SJCRH30 (cell line): Measurements from ENCODE around the gene LYL1. TPM values are rescaled to one million over a fixed set of nuclear protein-coding genes. Genes with fewer than 3 reads are reported as not detected.

Experiments used
- DNase-seq, 2 experiments: peaks; one replicate each; pipeline ENCODE4 v3.0.0-alpha.2; 2015 to 2020
- H3K27ac ChIP-seq: fragments of 250-450 bp; sonication (Bioruptor Pico); 2 replicates; pipeline ENCODE4 v1.5.1; 2020; ENCODE audit warnings: mild to moderate bottlenecking, moderate library complexity
- H3K27me3 ChIP-seq: fragments of 250-450 bp; sonication (Bioruptor Pico); 2 replicates; pipeline ENCODE4 v1.5.1; 2020; ENCODE audit warnings: mild to moderate bottlenecking, moderate library complexity
- H3K36me3 ChIP-seq: fragments of 250-450 bp; sonication (Bioruptor Pico); 2 replicates; pipeline ENCODE4 v1.5.1; 2020; ENCODE audit warnings: mild to moderate bottlenecking, moderate library complexity
- H3K4me1 ChIP-seq: fragments of 250-450 bp; sonication (Bioruptor Pico); 2 replicates; pipeline ENCODE4 v1.5.1; 2020; ENCODE audit warnings: mild to moderate bottlenecking, moderate library complexity
- H3K4me3 ChIP-seq: fragments of 250-450 bp; sonication (Bioruptor Pico); 2 replicates; pipeline ENCODE4 v1.5.1; 2020; ENCODE audit warnings: mild to moderate bottlenecking, moderate library complexity
- H3K9me3 ChIP-seq: fragments of 250-450 bp; sonication (Bioruptor Pico); replicated peaks from 2 replicates; pipeline ENCODE4 v1.5.1; 2020; ENCODE audit warnings: mild to moderate bottlenecking, moderate library complexity
- total RNA-seq: library from RNA; depleted of rRNA; stranded (reverse); fragments of >200 nt; shearing (Covaris generic); gene quantifications from 2 replicates; pipeline ENCODE4 v1.2.3, GENCODE V29; 2014; rRNA removed

LYL1 gene
- total RNA-seq, 1 experiment from 2014 or later: 0.08 TPM

DNA sequence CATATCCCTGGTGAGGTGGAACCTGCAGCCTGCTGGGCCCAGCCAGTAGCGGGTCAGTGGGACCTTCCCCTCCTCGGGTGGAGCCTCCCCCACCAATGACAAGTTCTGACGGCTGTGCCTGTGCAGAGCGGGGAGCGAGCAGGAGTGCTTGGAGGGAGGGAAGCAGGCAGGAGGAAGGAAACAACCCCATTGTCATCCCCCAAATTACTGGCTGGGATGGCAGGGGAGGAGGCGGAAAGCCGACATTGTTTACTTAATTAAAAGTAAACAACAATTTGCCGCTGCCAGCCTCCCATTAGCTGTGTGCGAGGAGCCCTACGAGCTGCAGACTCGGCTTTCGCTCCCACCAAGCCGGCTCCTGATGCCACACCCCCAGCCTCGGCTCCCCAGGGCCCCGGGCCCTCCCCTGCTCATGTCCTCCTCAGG lies 45.5 kb downstream of the LYL1 start:
- H3K27ac ChIP-seq: no peak overlapping the region; the same call in 1 of the 2 replicates

DNA sequence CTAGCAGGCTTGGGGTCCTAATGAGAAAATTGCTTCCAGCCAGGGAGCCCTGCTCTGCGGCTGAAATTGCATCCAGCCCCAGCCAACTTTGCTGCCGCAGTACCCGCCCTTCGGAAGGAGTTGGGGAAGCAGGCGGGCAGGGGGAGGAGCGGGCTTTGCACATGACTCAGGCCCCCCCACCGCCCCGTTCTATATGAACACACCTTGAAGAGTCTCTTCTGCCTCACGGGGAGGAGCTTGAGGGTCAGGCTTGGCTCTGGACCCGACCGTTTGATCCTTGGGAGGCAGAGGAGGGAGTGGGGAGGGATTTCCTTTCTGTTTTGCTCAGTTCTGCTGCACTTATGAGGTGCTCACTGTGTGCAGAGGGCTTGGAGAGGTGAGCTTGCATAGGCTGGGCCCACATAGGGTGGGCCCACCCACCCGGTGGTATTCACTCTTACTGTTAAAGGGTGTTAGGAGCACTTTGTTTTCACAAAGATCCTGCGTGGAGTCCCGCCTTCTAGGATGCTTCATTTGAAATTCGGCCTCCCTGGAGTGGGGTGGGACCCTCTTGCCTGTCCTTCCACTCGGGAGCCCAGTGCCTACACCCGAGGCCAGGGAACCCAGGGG lies 46.5 kb downstream of the LYL1 start:
- Histone ChIP-seq H3K4me3 (peak overlapping the region; percentile 24), H3K27ac (peak overlapping the region; percentile 92), H3K9me3 (no peaks in the 10 kb centered on the region), H3K27me3 (no peaks in the 10 kb centered on the region), H3K4me1 (peaks cover 88% of the 10 kb centered on the region), H3K36me3 (no peaks in the 10 kb centered on the region)
- DNase-seq: peak; percentile 61 to 68

More for the DNA sequence above, 45.5 kb downstream of the LYL1 start:
- peaks cover 86% of the 10 kb centered on the region for H3K4me1 ChIP-seq
- H3K4me3 ChIP-seq: no peak overlapping the region
- peak in 1 of 2 experiments; percentile 48 for DNase-seq
- H3K9me3 ChIP-seq: no peaks in the 10 kb centered on the region
- no peaks in the 10 kb centered on the region for H3K36me3 ChIP-seq
- H3K27me3 ChIP-seq: no peaks in the 10 kb centered on the region

DNA sequence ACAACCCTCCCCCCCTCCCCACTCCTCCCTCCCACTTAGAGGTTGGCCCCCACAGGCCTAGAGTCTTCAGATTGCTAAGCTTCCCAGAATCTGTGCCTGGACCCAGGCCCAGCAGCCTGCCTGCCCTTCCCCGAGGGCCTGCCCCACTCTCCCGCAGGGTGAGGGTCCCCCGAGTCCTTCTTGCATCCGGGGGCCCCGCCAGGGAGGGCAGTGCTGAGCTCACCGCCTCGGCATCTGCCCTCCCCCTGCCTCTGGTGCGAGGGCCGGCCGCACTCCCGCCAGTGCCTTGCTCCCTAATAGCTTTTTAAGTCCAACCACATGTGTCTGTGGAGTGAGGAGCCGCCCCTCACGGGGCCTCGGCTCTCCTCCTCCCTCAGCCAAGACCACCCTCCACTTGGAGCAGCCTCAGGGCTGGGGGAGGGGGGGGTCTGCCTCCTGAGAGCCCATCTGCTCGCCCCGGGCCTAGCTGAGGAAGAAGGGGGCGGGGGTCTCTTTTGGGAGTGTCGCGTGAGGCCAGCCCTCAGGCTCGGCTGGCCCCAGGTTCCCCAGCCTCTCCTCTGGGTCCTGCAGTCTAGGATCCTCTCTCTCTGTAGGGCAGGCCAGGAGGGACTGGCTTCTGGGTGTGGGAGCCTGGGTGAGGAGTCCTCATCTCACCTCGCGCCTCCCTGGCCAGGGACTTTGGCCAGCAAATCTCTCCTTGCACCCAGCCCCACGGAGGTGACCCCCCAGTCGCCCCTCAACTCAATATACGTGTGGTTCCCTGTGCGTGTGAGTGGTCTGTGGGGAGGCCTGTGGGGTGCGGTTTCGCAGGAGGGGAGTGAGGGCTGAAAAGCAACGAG lies 47.2 kb downstream of the LYL1 start:
- Histone ChIP-seq H3K27ac (peak overlapping the region; percentile 92), H3K27me3 (no peaks in the 10 kb centered on the region), H3K36me3 (no peaks in the 10 kb centered on the region), H3K9me3 (no peaks in the 10 kb centered on the region), H3K4me3 (peak overlapping the region; percentile 24), H3K4me1 (peaks cover 94% of the 10 kb centered on the region)
- peak; percentile 95 to 98 for DNase-seq

DNA sequence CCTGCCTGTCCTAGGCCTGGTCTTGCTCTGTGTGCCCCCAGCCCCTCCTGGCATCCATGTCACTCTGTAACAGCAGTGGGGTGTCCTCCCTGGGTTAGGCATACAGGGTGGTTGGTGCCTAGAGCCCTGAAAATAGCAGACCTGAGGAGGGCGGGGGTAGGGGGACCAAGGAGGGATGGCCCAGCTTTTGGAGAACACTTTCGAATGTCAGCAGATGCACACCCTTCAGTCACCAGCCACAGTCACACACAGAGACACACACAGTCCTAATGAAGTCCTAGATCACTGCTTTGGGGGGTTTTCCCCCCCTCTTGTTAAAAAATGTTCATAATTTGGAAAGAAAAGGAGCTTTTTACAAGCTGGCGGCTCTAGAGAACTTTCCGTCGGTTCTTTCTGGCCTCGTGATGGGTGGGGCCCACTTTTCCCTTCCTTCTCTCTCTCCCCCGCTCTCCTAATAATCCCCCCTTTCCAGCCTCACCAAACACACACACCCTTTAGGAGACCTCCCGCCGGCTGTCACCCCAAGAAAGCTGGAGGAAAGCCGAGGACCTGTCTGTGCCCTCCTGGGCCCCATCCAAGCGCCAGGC lies 47.9 kb downstream of the LYL1 start:
- Histone ChIP-seq H3K9me3 (no peaks in the 10 kb centered on the region), H3K27ac (peak overlapping the region; percentile 92), H3K4me1 (peaks cover 91% of the 10 kb centered on the region), H3K4me3 (peak overlapping the region; percentile 21), H3K27me3 (no peaks in the 10 kb centered on the region), H3K36me3 (no peaks in the 10 kb centered on the region)
- DNase-seq: no peak

DNA sequence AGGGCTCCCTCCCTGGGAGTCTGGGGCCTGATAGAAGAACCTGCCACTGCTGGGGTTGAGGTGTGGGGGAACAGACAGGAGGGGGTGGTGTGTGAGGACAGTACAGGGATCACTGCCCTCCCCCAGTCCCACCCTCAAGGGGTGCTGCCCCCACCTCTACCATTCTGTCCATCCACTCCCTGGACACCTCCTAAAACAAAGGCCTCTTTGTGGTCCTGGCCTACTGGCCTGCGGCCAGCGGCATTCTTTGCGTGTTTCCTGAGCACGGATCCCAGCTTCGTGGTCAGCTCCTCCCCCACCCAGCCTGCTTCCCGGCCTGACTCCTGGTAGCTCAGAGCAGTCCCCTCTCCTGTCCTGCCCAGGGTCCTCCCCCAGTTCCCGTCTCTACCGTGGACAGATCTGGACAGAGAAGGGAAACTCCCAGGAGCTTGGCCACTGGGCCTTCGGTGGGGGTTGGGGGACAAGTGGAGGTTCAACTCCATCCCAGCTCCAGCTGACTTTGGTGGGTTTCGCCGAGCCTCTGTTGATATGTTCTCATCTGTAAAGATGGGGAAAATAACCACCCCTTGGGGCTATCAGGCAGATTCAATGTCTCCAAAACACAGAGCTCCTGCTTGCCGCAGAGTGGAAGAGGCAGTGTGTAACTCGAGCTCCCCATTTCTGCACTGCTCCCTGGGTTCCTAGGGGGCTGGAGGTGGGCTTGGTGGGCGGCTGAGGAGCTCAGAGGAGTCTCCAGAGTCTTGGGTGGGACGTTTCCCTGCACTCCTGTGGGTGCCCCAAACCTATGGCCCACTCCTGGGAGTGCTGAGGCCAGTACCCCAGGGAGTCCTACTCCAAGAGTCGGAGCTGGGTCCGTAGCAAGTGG lies 48.7 kb downstream of the LYL1 start:
- Histone ChIP-seq H3K4me3 (peak overlapping the region; percentile 21), H3K36me3 (no peaks in the 10 kb centered on the region), H3K9me3 (no peaks in the 10 kb centered on the region), H3K27me3 (no peaks in the 10 kb centered on the region), H3K4me1 (peaks cover 84% of the 10 kb centered on the region), H3K27ac (peak overlapping the region; percentile 92)
- peak; percentile 99 for DNase-seq

DNA sequence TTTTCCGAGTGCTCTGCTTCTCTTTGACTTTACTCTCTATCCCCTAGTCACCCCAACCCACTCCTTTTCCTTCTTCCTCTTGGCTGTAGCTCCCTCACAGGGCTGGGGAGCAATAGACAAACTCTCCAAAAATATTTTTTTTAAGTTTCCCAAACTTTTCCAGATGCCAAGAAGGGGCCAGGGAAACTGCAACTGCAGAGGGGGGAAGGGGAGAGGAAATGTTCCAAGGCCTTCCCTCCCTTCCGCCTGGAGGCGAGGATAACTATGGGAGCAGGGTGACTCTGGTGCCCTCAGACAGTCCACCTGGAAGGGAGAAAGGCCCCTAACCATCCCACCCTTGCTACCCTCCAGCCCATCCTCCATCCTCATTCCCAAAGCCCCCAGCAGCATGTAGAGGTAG lies 49.4 kb downstream of the LYL1 start:
- Histone ChIP-seq H3K9me3 (no peaks in the 10 kb centered on the region), H3K4me3 (no peak overlapping the region), H3K27ac (peak overlapping the region; percentile 92), H3K27me3 (no peaks in the 10 kb centered on the region), H3K4me1 (peaks cover 76% of the 10 kb centered on the region), H3K36me3 (no peaks in the 10 kb centered on the region)
- DNase-seq: no peak

DNA sequence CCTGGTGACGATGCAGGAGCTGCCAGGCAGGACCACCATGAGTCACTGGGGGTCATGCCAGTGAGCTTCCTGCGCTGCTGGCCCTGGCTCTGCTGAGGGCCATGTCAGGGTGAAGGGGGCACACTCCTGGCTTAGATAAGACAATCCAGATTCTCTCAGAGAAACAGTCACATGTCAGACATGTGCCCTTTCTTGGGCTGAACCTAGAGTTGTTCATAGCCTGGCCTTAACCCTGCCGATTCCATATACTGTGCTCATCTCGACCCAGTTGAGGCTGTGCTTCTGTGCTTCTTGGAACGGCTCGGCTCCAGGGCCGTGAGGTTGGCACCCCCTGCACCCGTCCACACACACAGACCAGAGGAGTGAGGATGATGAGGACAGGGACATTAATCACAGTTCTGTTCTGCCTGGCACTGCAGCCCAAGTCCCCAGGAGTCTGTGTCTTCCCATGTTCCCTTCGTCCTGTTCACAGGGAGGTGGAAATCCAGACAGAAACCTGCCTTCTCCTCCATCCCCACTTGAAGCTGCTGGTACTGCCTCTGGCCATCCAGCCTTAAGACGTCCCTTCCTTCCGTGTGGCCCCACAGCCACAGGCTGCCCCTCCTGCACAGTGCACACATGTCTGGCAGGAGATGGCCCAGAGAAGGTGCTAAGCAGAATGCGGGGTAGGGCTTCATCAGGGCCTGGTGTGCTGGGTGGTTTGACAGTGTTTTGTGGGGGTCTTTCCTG lies 50.0 kb downstream of the LYL1 start:
- no peak for DNase-seq
- Histone ChIP-seq H3K4me3 (no peak overlapping the region), H3K36me3 (no peaks in the 10 kb centered on the region), H3K27ac (peak overlapping the region; percentile 92; the same call in 1 of the 2 replicates), H3K9me3 (no peaks in the 10 kb centered on the region), H3K27me3 (no peaks in the 10 kb centered on the region), H3K4me1 (peaks cover 70% of the 10 kb centered on the region)

DNA sequence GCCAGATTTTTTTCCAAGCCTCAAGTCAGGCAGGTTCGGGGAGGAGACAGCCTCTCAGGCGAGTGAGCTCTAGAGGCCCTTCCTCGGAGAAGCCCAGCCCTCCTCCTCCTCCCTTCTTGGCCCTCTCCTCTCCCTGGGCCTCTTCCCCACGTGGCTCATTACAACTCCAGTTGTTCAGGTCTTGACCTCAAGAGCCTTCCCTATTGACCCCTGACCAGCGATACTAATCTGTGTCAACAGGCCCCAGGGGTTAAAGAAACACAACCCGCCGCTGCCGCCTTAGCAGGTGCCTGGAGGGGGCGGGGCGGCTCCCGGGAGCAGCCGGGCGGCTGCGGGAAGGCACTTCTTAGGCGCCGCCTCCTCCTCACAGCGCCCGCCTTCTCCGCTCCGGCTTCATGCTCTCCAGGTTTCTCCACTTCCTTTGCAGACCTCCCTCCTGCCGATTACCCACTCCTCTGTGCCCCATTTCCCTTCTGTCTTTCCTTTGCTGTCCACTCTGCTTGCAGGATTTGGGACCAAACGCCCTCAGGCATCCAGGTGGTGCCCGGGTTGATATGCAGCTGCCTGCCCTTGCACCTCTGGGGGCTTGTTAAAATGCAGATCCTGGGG lies 51.0 kb downstream of the LYL1 start:
- peak; percentile 94 to 96 for DNase-seq
- no peaks in the 10 kb centered on the region for H3K9me3 ChIP-seq
- H3K27me3 ChIP-seq: no peaks in the 10 kb centered on the region
- H3K4me1 ChIP-seq: peaks cover 60% of the 10 kb centered on the region
- no peaks in the 10 kb centered on the region for H3K36me3 ChIP-seq
- H3K27ac ChIP-seq: no peak overlapping the region; the same call in 1 of the 2 replicates
- no peak overlapping the region for H3K4me3 ChIP-seq

DNA sequence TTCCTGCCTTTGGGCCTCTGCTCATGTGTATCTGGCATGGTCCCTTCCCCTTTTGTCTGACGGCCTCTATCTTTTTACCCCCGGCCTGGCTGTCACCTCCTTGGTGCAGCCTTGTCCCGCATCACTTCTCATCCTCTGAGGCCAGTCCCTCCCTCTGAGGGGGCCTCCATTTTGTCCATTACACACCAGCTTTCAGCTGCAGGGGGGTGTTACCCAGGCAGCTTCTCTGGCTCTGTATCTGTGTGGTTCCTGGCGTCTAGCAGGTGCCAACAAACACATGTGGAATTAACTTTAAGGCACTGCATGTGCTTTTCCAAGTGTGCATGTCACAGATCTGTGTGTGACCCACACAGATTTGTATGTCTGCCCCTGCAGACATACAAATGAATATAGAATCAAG lies 52.4 kb downstream of the LYL1 start:
- H3K27me3 ChIP-seq: no peaks in the 10 kb centered on the region
- H3K27ac ChIP-seq: no peak overlapping the region
- no peak overlapping the region for H3K4me3 ChIP-seq
- H3K36me3 ChIP-seq: 0 out of 2 replicates have a peak, but pooled peaks cover 2% of the 10 kb centered on the region
- H3K9me3 ChIP-seq: no peaks in the 10 kb centered on the region
- H3K4me1 ChIP-seq: peaks cover 47% of the 10 kb centered on the region
- DNase-seq: no peak

Other genes starting within 250 kb of the LYL1 start
- gene DNASE2, start 221.4 kb downstream of the LYL1 start, total RNA-seq: 16.4 and 16.8 TPM in 2 replicates
- gene KLF1, start 215.7 kb downstream of the LYL1 start, total RNA-seq: 0.06 TPM in 1 of 2 replicates, not detected in the other
- 29.7 and 33.6 TPM in 2 replicates for gene GCDH, start 211.7 kb downstream of the LYL1 start, total RNA-seq
- gene SYCE2, start 183.6 kb downstream of the LYL1 start, total RNA-seq: 0.24 TPM in 1 of 2 replicates, not detected in the other
- 65.8 and 77.3 TPM in 2 replicates for gene FARSA, start 169.1 kb downstream of the LYL1 start, total RNA-seq
- gene CALR, start 164.2 kb downstream of the LYL1 start, total RNA-seq: 940 and 960 TPM in 2 replicates
- gene RAD23A, start 157.0 kb downstream of the LYL1 start, total RNA-seq: 129 and 131 TPM in 2 replicates
- gene GADD45GIP1, start 145.6 kb downstream of the LYL1 start, total RNA-seq: 59.9 and 71.5 TPM in 2 replicates
- not detected in 2 replicates for gene DAND5, start 133.3 kb downstream of the LYL1 start, total RNA-seq
- 20.2 and 22.4 TPM in 2 replicates for gene NFIX, start 107.4 kb downstream of the LYL1 start, total RNA-seq
- gene TRMT1, start 13.9 kb upstream of the LYL1 start, total RNA-seq: 54.1 and 59.0 TPM in 2 replicates
- gene NACC1, start 15.4 kb upstream of the LYL1 start, total RNA-seq: 103 and 105 TPM in 2 replicates
- 58.5 and 70.7 TPM in 2 replicates for gene STX10, start 47.5 kb upstream of the LYL1 start, total RNA-seq
- 30.2 and 31.7 TPM in 2 replicates for gene IER2, start 47.6 kb upstream of the LYL1 start, total RNA-seq